ENCODE results near the gene MAPK12. TPM values are rescaled to one million over a fixed set of nuclear protein-coding genes. Genes with fewer than 3 reads are reported as not detected.

The MAPK12 gene
- total and polyA plus RNA-seq, 9 of the 15 experiments (the other 6 are each of a cell fraction or from before 2014, with no cell fraction given), result 0.79 to 71.5 (median 32.8) TPM

DNA sequence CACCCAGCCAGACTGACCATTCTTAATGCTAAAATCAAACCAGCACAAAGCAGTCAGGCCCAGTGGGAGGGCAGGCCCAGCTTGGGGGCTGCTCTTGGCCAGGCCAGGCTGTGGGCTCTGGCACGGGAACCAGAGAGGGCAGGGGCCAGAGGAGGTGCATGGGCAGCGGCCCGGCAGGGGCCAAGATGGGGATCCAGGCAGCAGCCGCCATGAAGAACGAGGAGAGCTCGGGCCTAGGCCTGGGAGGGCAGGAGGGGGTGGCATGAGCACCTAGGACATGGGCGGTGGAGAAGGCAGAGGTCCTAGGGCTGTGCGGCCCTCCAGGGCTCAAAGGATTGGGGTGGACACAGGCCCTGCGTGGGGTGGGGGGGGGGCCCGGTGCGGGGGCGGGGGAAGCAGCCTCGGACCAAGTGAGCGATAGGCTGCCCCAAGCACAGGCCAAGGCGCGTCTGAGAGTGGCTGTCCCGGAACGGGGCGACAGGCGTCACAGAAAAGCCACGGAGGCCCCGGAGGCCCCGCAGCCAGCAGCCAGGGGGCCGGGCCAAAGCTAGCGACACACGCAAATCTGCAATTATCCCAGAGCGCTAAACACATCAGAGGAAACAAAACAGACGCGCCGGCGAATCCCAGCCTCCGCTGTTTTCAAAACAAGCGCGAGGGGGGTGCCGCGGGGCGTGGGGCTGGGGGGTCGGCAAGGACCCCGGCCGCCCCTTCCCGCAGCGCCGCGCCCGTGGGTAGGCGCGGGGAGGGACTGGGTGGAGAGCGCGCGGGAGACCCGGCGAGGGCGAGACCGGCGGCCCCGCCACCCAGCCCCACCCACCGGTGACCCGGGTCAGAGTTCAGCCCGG is 37.7 kb upstream of the MAPK12 start:
- intact Hi-C loops (cut with micrococcal nuclease), result no loop called here
- DNase-seq (ENCODE audit: extremely low read depth in 1 of 4, low spot score in 3 of 4), result peak in 2 of 4 experiments; percentile 22 to 31
- H3K36me3 ChIP-seq (ENCODE audit: control insufficient read depth, insufficient read depth, low read length), result no peaks in the 10 kb centered on the region; the same call in 2 of the 3 replicates
- no TSS peak for BruUV-seq (replicated peaks)
- no peak overlapping the region for H3K4me3 ChIP-seq
- no peaks in the 10 kb centered on the region for H3K9me3 ChIP-seq (replicated peaks; ENCODE audit: control insufficient read depth, insufficient read depth, low read depth, low read length)
- H3K79me2 ChIP-seq (ENCODE audit: control insufficient read depth, insufficient read depth, low read length), result peaks cover 45% of the 10 kb centered on the region
- peaks cover 6 to 71% of the 10 kb centered on the region in 2 experiments; a peak in 3 of 5 replicates for H3K4me1 ChIP-seq (replicated peaks in 1 of 2; ENCODE audit: control insufficient read depth in 2 of 2, insufficient read depth in 2 of 2, low read length in 2 of 2)
- no peak overlapping the region for H3K4me2 ChIP-seq (ENCODE audit: insufficient read depth, low read length)
- no peak overlapping the region for H2AFZ ChIP-seq (ENCODE audit: low read depth, low read length)
- no peak overlapping the region for H3K9ac ChIP-seq (ENCODE audit: insufficient read depth in 1 of 2, low read depth in 2 of 2, low read length in 2 of 2)
- FAIRE-seq, result no peak
- WGBS (ENCODE audit: insufficient coverage, low coverage, missing lambda C conversion rate), result 88% methylated on average over 17 of the region's 59 CpGs
- in situ Hi-C loops (cut with MboI), result no loop called here
- no peaks in the 10 kb centered on the region for H3K9me1 ChIP-seq (ENCODE audit: control insufficient read depth, insufficient read depth, low read length)
- ChIA-PET CTCF (ENCODE audit: low intra/inter-chr PET ratio) (no interaction called here), POLR2A (interaction anchor here (0.6 kb wide), 1 partner anchor 152 kb away, joined by 4 read pairs; no protein-coding TSS in a partner anchor)
- H3K27ac ChIP-seq (ENCODE audit: extremely low read depth, low read depth, low read length), result no peak overlapping the region
- no peaks in the 10 kb centered on the region for H4K20me1 ChIP-seq (replicated peaks; ENCODE audit: control insufficient read depth, insufficient read depth, low read length)
- ATAC-seq, result no peak
- no peaks in the 10 kb centered on the region for H3K27me3 ChIP-seq (ENCODE audit: control insufficient read depth in 2 of 2, insufficient read depth in 2 of 2, low read length in 2 of 2)
- TF ChIP-seq, protein P1, sequence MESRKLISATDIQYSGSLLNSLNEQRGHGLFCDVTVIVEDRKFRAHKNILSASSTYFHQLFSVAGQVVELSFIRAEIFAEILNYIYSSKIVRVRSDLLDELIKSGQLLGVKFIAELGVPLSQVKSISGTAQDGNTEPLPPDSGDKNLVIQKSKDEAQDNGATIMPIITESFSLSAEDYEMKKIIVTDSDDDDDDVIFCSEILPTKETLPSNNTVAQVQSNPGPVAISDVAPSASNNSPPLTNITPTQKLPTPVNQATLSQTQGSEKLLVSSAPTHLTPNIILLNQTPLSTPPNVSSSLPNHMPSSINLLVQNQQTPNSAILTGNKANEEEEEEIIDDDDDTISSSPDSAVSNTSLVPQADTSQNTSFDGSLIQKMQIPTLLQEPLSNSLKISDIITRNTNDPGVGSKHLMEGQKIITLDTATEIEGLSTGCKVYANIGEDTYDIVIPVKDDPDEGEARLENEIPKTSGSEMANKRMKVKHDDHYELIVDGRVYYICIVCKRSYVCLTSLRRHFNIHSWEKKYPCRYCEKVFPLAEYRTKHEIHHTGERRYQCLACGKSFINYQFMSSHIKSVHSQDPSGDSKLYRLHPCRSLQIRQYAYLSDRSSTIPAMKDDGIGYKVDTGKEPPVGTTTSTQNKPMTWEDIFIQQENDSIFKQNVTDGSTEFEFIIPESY (CRISPR knock-in tag; IDR thresholded peaks at IDR 0.05), result peak; percentile 58
- TF ChIP-seq ZNF696 (CRISPR knock-in tag; conservative IDR thresholded peaks at IDR 0.05), result no peak
